ENCODE results near the gene SKIL.
"Not testable (repeated sequence)": the region's sequence is repeated elsewhere in the genome, so short reads cannot be mapped to it uniquely, and the experiment has no call there.

The SKIL gene, protein sequence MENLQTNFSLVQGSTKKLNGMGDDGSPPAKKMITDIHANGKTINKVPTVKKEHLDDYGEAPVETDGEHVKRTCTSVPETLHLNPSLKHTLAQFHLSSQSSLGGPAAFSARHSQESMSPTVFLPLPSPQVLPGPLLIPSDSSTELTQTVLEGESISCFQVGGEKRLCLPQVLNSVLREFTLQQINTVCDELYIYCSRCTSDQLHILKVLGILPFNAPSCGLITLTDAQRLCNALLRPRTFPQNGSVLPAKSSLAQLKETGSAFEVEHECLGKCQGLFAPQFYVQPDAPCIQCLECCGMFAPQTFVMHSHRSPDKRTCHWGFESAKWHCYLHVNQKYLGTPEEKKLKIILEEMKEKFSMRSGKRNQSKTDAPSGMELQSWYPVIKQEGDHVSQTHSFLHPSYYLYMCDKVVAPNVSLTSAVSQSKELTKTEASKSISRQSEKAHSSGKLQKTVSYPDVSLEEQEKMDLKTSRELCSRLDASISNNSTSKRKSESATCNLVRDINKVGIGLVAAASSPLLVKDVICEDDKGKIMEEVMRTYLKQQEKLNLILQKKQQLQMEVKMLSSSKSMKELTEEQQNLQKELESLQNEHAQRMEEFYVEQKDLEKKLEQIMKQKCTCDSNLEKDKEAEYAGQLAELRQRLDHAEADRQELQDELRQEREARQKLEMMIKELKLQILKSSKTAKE

DNA sequence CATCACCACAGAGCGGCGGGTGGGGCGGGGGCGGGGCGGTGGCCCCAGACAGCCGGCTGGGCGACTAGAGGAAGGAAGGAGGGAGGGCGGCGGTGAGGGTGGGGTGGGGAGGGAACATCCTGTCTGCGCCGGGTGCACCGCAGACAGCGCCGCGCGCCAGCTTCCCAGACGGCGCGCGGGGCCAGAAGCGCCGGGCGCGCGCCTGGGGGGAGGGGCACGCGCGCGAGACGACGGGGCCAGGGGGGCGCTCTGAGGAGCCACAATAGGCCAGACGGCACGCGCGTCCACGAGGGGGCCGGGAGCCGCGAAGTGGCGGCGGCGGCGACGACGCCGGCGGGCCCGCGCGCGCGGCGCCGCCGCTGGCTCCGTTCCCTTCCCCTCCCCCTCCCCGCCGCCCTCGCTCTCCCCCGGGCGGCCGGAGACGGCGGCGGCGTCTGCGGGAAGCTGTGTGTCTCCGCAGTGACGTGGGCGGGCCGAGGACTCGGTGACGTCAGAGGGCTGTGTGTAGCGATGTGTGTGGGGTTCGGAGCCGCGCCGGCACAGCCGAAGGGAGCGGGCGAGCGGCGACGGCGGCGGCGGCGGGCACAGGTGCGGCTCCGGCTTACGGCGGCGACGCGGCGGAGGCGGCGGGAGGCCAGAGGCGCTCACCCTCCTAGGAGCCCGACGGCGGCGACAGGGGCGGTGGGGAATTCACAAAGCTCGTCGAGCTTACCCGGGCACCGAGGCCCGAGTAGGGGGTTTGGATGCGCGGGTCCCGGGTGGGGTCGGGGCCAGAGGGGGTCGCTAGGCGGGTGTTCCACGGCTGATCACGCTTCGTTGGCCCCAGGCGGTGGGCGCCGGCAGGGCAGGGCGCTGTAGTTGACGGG lies at the start of gene SKIL:
Gene SKIL, plus strand, starts transcription at position 540 of the 866 bp plus-strand sequence. CDS start 2,617 bp downstream, outside the sequence.
- DNase-seq: peak; percentile 96

DNA sequence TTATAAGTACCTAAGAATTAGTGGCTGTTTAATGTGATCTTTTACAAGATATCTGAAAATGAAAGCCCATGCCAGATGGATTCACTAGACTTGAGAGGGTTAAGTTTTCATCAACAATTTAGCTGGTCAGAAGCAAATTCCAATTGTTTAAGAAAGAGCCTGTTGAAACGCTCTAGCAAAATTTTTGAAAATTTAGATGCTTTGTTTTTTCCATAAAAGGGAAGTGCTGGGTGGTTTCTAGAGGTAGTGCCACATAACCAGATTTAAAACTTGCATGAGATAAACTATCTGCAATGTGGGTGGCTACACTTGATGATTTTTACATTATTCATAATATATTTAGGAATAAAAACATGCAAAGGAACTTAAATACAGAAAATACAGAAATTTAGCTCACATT lies 48.5 kb upstream of the SKIL start:
- DNase-seq: no peak

DNA sequence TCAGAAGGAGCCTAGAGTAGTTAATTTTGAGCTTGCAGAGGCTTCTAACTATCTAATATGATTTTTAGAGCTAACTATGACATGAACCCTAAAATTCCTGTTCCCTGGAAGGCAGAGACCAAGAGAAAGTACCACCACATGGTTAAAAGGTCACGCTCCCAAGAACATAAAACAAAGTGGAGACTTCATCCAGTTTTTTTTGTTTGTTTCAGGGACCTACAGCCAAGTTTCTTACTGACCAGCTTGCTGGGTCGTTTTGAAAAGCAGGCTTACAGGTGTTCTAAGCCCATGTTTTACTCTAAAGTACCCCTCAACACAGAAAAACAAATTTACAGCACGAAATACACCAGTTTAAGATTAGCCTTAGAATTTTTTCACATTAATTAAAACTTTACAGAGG lies 39.6 kb upstream of the SKIL start:
- DNase-seq: no peak

DNA sequence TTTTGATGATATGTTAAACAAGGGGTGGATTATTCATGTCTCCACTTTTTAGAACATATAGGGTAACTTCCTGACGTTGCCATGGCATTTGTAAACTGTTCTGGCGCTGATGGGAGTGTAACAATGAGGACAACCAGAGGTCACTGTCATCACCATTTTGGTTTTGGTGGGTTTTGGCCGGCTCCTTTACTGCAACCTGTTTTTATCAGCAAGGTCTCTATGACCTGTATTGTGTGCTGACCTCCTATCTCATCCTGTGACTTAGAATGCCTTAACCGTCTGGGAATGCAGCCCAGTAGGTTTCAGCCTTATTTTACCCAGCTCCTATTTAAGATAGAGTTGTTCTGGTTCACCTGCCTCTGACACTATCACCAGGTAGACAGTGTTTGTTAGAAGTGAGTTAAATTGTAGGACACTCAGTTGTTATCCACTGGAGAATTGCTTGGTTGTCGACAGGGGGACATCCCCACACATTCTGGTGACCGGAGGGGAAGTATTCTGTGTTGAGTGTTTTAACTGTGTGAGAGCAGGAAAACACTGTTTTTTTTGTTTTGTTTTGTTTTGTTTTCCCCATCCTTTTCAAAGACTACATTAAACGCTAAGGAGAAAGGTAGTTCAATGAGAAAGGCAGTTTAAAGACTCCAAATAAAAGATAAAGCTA lies 36.9 kb upstream of the SKIL start:
- no peak for DNase-seq

DNA sequence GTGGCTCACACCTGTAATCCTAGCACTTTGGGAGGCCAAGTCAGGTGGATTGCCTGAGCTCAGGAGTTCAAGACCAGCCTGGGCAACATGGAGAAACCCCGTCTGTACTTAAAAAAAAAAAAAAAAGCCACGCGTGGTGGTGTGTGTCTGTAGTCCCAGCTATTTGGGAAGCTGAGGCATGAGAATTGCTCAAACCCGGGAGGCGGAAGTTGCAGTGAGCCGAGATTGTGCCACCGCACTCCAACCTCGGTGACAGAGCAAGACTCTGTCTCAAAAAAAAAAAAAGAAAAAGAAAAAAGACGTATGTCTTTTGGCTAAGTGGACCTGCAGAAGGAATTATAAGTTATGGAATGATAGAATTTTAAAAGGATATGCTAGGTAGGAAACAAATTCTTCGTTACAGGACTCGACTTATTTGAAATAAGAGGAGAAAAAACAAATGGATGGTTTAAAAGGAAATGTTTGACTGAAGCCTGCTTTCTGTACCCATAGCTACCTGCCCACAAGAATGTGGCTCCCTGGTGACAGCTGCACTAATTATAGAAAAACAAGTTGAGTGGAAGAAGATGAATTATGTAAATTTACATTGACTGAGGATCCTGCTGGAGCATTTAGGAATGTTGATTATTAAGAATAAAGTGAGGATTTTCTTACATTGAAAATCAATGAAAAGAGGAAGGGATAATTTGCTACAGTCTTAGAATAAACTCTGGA lies 36.0 kb upstream of the SKIL start:
- peak; percentile 21 for DNase-seq

DNA sequence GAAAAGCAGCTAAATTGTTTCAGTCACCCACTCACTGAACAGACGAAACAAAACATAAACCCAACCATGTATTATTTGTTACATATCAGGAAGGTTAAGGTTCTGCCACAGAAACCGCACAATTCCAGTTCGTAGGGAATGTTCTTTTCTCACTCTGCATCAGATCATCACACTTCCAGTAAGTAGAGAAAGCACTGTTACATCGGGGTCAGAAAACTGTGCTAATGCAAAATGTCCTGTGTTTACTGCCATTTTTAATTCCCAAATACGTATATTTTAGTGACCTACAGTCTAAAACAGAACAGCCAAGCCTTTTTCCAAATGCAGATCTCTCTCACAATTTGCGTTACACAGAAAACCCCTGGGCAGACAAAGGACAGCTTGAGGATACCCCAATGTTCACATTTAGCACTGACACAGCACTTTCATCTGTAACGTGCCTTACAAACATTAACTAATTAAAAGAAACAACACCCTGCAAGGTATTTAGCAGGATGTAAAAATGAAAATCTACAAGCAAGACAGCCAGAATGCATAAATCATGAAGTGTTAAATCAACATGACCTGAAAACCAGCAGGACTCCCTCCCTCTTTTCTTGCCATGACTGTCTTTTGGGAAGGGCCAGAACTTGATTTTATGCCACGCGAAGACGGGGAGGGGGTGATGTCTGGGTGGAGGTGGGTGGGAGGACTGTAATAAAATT lies 34.8 kb upstream of the SKIL start:
- no peak for DNase-seq

DNA sequence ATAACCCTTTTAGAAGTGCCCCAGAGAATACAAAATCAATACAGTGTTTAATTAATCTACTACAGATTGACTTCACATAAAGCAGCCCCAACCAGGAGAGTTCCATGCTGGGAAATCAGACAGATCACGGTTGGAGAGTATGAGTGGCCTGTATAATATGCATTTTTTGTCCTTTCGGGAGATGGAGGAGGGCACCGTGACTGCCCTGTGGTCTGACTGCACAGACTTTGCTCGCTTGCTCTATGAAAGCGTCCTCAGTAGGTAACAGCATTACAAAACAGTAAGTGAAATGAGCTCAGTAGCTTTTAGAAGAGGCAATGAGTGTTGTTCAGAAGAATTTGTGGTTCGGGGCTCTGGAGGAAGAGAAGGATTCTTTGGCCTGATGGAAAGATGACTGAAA lies 34.2 kb upstream of the SKIL start:
- no peak for DNase-seq

DNA sequence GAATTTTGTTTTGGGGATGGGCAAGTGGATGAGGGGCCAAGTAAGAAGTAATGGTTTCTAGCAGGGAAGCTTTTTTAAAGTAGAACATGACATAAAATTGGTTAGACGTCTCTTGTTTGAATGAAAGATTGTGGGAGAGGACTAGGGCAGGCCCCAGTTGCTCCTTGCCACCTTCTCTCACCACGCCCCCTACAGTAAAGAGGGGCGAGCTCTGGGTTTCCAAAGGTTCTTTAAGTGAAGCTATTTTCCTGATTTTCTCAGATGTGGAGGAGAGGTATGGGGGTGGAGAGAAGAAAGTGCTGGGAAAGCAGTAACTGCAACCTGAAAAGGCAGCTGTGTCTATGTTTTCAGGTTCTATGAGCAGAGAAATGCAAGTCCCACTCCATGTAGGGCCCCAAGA lies 32.6 kb upstream of the SKIL start:
- DNase-seq: no peak

DNA sequence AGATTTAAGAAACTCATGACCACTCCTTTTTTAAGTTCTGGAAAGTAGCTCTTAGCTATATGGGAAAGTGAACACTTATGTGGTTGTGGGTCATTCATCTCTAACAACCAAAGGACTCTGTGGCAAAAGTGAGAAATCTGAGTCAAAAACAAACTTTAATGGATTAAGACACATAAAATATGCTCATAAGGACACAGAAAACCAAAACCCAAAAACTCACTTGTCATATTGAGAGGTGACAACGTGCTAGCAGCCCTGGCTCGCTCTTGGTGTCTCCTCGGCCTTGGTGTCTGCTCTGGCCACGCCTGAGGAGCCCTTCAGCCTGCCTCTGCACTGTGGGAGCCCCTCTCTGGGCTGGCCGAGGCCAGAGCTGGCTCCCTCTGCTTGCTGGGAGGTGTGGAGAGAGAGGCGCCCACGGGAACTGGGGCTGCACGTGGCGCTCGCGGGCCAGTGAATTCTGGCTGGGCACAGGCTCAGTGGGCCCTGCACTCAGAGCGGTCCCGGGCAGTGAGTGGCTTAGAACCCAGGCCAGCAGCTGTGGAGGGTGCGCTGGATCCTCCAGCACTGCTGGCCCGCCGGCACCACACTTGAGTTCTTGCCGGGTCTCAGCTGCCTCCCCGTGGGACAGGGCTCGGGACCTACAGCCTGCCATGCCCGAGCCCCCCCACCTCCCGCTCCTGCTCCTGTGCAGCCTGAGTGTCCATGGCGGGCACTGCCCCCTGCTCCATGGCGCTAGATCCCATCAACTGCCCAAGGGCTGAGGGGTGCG lies 30.3 kb upstream of the SKIL start:
- DNase-seq: no peak

DNA sequence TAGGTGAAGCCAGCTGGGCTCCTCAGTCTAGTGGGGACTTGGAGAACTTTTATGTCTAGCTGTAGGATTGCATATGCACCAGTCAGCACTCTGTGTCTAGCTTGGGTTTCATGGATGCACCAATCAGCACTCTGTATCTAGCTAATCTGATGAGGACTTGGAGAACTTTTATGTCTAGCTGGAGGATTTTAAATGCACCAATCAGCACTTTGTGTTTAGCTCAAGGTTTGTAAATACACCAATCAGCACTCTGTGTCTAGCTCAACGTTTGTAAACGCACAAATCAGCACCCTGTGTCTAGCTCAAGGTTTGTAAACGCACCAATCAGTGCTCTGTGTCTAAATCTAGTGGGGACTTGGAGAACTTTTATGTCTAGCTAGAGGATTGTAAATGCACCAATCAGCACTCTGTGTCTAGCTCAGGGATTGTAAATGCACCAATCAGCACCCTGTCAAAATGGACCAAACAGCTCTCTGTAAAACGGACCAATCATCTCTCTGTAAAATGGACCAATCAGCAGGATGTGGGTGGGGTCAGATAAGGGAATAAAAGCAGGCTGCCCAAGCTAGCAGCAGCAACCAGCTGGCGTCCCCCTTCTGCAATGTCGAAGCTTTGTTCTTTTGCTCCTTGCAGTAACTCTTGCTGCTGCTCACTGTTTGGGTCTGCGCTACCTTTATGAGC lies 29.5 kb upstream of the SKIL start:
- not testable (repeated sequence) for DNase-seq

DNA sequence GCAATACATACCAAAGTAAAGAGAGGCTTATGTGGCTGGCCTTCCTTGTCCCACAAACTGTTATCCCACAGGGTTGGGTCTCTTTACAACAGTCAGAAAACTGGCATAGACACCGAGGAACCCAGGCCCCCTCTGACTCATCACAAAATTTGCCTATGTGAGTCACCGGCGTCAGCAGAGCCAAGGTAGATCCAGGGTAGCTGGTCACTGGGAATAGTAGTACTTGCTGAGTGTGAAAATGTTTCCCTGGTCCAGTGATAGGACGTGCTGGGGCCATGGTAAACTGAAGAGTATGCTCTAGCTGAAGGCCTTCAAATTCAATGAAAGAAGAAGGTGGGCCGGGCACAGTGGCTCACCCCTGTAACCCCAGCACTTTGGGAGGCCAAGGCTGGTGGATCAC lies 27.1 kb upstream of the SKIL start:
- DNase-seq: no peak

DNA sequence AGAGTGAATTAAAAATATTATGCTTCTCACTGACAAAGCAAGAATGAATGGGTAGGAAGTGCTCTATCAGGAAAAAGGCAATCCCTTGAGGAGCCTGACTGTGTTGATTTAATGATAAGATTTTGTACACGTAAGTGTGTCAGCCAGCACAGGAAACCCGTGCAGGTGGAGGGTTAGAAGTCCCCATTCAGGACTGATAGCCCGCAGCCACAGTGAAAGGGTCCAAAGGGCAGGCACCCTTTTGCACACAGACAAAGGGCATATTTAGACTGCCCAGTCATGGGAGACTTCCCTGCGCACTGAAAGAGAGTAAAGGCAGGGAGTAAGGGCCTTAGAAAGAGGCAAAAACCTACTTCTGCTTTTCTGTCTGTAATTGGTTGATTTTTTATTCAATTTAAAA lies 26.4 kb upstream of the SKIL start:
- no peak for DNase-seq

DNA sequence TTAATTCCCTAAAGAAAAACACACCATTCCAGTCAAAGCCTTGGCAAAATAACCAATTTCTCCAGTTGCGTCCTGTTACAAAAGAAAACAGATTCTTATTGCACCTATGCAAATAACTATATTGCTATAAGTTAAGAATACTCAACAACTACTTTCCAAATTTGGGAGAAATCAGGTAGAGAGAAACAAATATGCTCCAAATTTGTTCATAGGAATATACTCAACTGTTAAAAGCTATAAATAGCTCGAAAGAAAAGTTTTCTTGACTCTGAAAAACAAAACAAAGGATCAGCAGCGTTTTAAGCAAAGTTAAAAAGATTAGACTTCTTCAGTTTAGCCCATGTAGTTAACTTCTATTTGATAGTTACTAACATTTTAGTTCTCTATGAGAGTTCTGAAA lies 20.1 kb upstream of the SKIL start:
- DNase-seq: no peak

DNA sequence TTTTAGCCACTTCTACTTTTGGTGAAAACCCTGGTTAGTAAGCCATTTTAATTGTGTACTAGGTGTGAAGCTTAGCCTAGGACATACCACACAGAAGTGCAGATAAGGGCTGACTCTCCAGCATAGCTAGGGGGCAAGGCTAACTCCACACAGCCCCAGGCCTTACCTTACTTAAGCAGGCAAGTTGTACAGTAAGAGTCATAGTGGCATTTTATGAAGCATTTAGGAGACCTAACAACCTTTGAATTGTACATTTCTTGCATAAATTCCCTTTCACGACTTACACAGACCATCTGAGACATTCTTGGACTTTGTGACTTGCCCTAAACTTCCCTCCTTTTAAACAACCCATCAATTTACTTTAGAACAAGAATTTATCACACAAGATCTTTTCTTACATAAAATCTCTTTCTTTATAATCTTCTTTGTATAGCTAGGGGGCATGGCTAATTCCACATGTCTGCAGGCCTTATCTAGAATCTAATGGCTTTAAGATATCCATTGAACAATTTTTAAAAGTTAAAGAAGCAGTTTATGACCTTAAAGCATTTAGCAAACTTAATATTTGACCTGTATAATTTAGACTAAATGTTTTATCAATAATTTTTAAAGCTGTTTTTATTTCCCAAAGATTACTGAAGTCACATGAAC lies 18.7 kb upstream of the SKIL start:
- no peak for DNase-seq

DNA sequence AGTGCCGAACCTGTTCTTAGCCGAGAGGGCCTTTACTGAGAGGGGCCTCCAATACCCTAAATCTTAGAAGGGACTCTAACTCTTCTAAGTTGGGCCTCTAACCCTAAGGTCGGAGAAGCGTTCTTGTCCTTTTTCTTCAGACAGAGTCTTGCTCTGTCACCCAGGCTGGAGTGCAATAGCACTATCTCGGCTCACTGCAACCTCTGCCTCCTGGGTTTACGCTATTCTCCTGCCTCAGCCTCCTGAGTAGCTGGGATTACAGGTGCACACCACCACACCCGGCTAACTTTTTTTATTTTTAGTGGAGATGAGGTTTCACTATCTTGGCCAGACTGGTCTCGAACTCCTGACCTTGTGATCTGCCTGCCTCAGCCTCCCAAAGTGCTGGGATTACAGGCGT lies 15.2 kb upstream of the SKIL start:
- DNase-seq: not testable (repeated sequence)

DNA sequence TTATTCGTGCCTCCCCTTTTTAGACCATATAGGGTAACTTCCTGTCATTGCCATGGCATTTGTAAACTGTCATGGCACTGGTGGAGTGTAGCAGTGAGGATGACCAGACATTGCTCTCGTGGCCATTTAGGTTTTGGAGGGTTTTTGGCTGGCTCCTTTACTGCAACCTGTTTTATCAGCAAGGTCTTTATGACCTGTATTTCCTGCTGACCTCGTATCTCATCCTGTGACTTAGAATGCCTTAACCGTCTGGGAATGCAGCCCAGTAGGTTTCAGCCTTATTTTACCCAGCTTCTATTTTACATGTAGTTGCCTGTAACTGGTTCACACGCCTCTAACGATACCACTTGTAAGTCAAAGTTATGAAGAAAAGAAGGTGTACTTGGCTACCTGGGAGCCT lies 13.7 kb upstream of the SKIL start:
- DNase-seq: not testable (repeated sequence)

DNA sequence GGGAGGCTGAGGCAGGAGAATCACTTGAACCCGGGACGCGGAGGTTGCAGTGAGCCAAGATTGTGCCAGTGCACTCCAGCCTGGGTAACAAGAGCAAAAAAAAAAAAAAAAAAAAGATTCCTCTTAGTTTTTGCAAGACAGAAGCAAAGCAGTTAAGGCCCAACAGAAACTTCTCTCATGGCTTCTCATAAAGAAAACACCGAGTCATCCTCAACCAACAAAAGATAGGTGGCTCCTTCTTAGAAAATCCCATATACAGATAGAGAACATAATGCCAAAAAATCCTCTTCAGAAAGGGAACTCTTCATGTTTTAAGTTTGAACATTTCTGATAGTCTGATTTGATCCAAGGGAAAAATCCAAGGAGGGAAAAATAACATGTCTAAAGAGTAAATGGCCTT lies 12.5 kb upstream of the SKIL start:
- DNase-seq: no peak

DNA sequence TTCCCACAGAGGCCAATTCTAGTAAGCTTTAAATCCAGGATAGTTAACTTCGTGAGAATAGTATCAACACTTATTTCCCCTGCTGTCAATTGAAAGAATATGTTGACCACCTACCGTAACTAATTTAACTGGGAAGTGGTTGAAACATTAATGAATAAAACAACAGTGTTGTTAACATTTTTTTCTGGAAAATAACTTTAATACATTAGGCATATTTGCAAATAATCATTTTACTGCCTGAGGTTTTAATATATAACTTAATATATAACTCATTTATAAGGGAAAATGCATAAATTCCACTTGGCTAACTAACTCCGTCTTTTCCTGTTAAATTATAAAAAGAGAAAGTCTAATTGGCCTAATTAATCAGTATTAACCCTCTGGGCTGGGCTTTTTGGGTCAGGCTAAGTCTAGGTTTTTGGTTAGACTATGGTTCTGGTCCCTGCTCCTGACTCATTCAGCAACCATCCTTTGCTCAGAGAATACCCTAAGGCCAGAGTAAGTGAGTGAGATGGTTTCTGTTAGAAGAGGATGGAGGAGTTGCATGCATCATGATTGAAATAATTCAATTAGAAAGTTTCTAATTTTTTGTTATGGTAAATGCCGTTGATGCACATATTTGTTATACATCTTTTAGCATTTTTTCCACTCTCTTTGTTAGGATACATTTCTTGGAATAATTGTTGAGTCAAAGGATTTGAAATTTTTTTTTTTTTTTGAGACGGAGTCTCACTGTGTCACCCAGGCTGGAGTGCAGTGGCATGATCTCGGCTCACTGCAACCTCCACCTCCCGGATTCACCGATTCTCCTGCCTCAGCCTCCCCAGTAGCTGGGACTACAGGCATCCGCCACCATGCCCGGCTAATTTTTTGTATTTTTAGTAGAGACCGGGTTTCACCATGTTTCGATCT lies 10.8 kb upstream of the SKIL start:
- no peak for DNase-seq

Measured in NCI-H510A treated with DMSO at 0.1 percent for 48 hours (cell line).